Ovary (tissue), 3 donors: ENCODE data around the gene GSC.

Experiments used
- EP300 ChIP-seq: sonication (generic); formaldehyde crosslinking; IDR thresholded peaks from one replicate; pipeline ENCODE4 v1.6.1; 2017; ENCODE audit warnings: antibody characterized with exemption
- POLR2A ChIP-seq: fragments of 450-650 bp; IDR thresholded peaks from one replicate; pipeline ENCODE4 v1.6.1; 2017; ENCODE audit warnings: antibody characterized with exemption, mild to moderate bottlenecking, moderate library complexity
- TF ChIP-seq, protein P1 (sequence below), 3 donors: fragments of 450-650 bp in 2 of 3; fragments of 200-600 bp in 1 of 3; IDR thresholded peaks; one replicate each; pipeline versions ENCODE4 v1.5.1 to v1.8.0; 2016 to 2022; ENCODE audit warnings: antibody characterized with exemption in 3 of 3, mild to moderate bottlenecking in 1 of 3
- donor health status: DM: no; HTN: no; CAD: no.

- TF ChIP-seq, protein P1, sequence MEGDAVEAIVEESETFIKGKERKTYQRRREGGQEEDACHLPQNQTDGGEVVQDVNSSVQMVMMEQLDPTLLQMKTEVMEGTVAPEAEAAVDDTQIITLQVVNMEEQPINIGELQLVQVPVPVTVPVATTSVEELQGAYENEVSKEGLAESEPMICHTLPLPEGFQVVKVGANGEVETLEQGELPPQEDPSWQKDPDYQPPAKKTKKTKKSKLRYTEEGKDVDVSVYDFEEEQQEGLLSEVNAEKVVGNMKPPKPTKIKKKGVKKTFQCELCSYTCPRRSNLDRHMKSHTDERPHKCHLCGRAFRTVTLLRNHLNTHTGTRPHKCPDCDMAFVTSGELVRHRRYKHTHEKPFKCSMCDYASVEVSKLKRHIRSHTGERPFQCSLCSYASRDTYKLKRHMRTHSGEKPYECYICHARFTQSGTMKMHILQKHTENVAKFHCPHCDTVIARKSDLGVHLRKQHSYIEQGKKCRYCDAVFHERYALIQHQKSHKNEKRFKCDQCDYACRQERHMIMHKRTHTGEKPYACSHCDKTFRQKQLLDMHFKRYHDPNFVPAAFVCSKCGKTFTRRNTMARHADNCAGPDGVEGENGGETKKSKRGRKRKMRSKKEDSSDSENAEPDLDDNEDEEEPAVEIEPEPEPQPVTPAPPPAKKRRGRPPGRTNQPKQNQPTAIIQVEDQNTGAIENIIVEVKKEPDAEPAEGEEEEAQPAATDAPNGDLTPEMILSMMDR (IDR thresholded peaks at IDR 0.05), result no peak
- TF ChIP-seq EP300 (no peak), POLR2A (no peak)
Observed at GRCh38 chr14:94751956-94752355, 18.0 kb downstream of the GSC start.
